BLaER1 (cell line): ENCODE results near the gene MRS2.
"Not testable (repeated sequence)": the region's sequence is repeated elsewhere in the genome, so short reads cannot be mapped to it uniquely, and the experiment has no call there.

ENCODE experiments used
- H3K27ac ChIP-seq: shearing (Covaris generic); formaldehyde crosslinking; 2 replicates; pipeline ENCODE4 v1.8.1; 2022
- H3K27me3 ChIP-seq: shearing (Covaris generic); formaldehyde crosslinking; 2 replicates; pipeline ENCODE4 v1.8.1; 2022
- H3K36me3 ChIP-seq: shearing (Covaris generic); formaldehyde crosslinking; 2 replicates; pipeline ENCODE4 v1.8.1; 2022
- H3K4me1 ChIP-seq: shearing (Covaris generic); formaldehyde crosslinking; 2 replicates; pipeline ENCODE4 v1.8.1; 2022
- H3K4me2 ChIP-seq: shearing (Covaris generic); formaldehyde crosslinking; 2 replicates; pipeline ENCODE4 v1.8.1; 2022
- H3K4me3 ChIP-seq: shearing (Covaris generic); formaldehyde crosslinking; 2 replicates; pipeline ENCODE4 v1.8.1; 2022
- H3K9ac ChIP-seq: shearing (Covaris generic); formaldehyde crosslinking; 2 replicates; pipeline ENCODE4 v1.8.1; 2022
- H3K9me3 ChIP-seq: shearing (Covaris generic); formaldehyde crosslinking; 2 replicates; pipeline ENCODE4 v1.8.1; 2022
- H4K20me1 ChIP-seq: shearing (Covaris generic); formaldehyde crosslinking; 2 replicates; pipeline ENCODE4 v1.8.1; 2022
- Cebpa-rat ChIP-seq: shearing (Covaris generic); IDR thresholded peaks from 2 replicates; pipeline ENCODE4 v1.8.1; 2022

MRS2 gene

GRCh38 chr6:24374612-24375011 lies 28.1 kb upstream of the MRS2 start:
- H3K9me3 ChIP-seq: no peaks in the 10 kb centered on the region
- H4K20me1 ChIP-seq: no peaks in the 10 kb centered on the region
- H3K4me2 ChIP-seq: no peak overlapping the region
- no peak overlapping the region for H3K27ac ChIP-seq
- H3K9ac ChIP-seq: no peak overlapping the region
- no peaks in the 10 kb centered on the region for H3K4me1 ChIP-seq
- TF ChIP-seq Cebpa-rat: no peak
- H3K36me3 ChIP-seq: no peaks in the 10 kb centered on the region
- H3K27me3 ChIP-seq: no peaks in the 10 kb centered on the region
- no peak overlapping the region for H3K4me3 ChIP-seq

GRCh38 chr6:24376871-24377270 lies 25.9 kb upstream of the MRS2 start:
- TF ChIP-seq Cebpa-rat: no peak
- H3K27me3 ChIP-seq: no peaks in the 10 kb centered on the region
- H3K4me3 ChIP-seq: no peak overlapping the region
- H4K20me1 ChIP-seq: no peaks in the 10 kb centered on the region
- no peak overlapping the region for H3K9ac ChIP-seq
- no peaks in the 10 kb centered on the region for H3K9me3 ChIP-seq
- H3K4me2 ChIP-seq: no peak overlapping the region
- H3K4me1 ChIP-seq: peaks cover 4% of the 10 kb centered on the region; the same call in 1 of the 2 replicates
- no peaks in the 10 kb centered on the region for H3K36me3 ChIP-seq
- H3K27ac ChIP-seq: no peak overlapping the region

- H3K9me3 ChIP-seq: no peaks in the 10 kb centered on the region
- no peaks in the 10 kb centered on the region for H3K36me3 ChIP-seq
- H3K27me3 ChIP-seq: no peaks in the 10 kb centered on the region
- TF ChIP-seq Cebpa-rat: no peak
- H3K4me2 ChIP-seq: no peak overlapping the region
- no peak overlapping the region for H3K9ac ChIP-seq
- H3K27ac ChIP-seq: no peak overlapping the region
- no peaks in the 10 kb centered on the region for H4K20me1 ChIP-seq
- peaks cover 6% of the 10 kb centered on the region; the same call in 1 of the 2 replicates for H3K4me1 ChIP-seq
- H3K4me3 ChIP-seq: no peak overlapping the region
Observed at GRCh38 chr6:24378473-24379097, 24.2 kb upstream of the MRS2 start.

- Histone ChIP-seq H3K9ac (no peak overlapping the region), H3K4me3 (no peak overlapping the region), H3K36me3 (no peaks in the 10 kb centered on the region), H3K27me3 (no peaks in the 10 kb centered on the region), H3K9me3 (no peaks in the 10 kb centered on the region), H3K4me1 (peaks cover 6% of the 10 kb centered on the region; the same call in 1 of the 2 replicates), H3K27ac (no peak overlapping the region), H4K20me1 (no peaks in the 10 kb centered on the region), H3K4me2 (no peak overlapping the region)
- TF ChIP-seq Cebpa-rat: no peak
Observed at GRCh38 chr6:24381476-24382219, 21.1 kb upstream of the MRS2 start.

GRCh38 chr6:24382220-24382540 lies 20.6 kb upstream of the MRS2 start:
- Histone ChIP-seq H4K20me1 (no peaks in the 10 kb centered on the region), H3K4me3 (no peak overlapping the region), H3K9ac (no peak overlapping the region), H3K27ac (no peak overlapping the region), H3K4me2 (no peak overlapping the region), H3K4me1 (peaks cover 6% of the 10 kb centered on the region; the same call in 1 of the 2 replicates), H3K36me3 (no peaks in the 10 kb centered on the region), H3K9me3 (no peaks in the 10 kb centered on the region), H3K27me3 (no peaks in the 10 kb centered on the region)
- TF ChIP-seq Cebpa-rat: no peak

GRCh38 chr6:24382891-24383494 lies 19.7 kb upstream of the MRS2 start:
- not testable (repeated sequence) for H3K9me3 ChIP-seq, H3K27ac ChIP-seq, H3K27me3 ChIP-seq, H3K4me2 ChIP-seq, H4K20me1 ChIP-seq, H3K9ac ChIP-seq, H3K4me1 ChIP-seq, H3K4me3 ChIP-seq, H3K36me3 ChIP-seq

- H3K4me2 ChIP-seq, H3K4me3 ChIP-seq, H3K4me1 ChIP-seq, H3K9ac ChIP-seq, H3K36me3 ChIP-seq, H3K27ac ChIP-seq, H3K27me3 ChIP-seq, H4K20me1 ChIP-seq, H3K9me3 ChIP-seq: not testable (repeated sequence)
Observed at GRCh38 chr6:24384369-24385130, 18.2 kb upstream of the MRS2 start.

- H3K27ac ChIP-seq: no peak overlapping the region
- no peaks in the 10 kb centered on the region for H3K9me3 ChIP-seq
- peaks cover 6% of the 10 kb centered on the region; the same call in 1 of the 2 replicates for H3K4me1 ChIP-seq
- H4K20me1 ChIP-seq: no peaks in the 10 kb centered on the region
- H3K4me3 ChIP-seq: no peak overlapping the region
- no peaks in the 10 kb centered on the region for H3K27me3 ChIP-seq
- H3K9ac ChIP-seq: no peak overlapping the region
- no peak for TF ChIP-seq Cebpa-rat
- no peaks in the 10 kb centered on the region for H3K36me3 ChIP-seq
- no peak overlapping the region for H3K4me2 ChIP-seq
Observed at GRCh38 chr6:24385536-24386269, 17.0 kb upstream of the MRS2 start.

- H3K4me3 ChIP-seq: no peak overlapping the region
- no peak overlapping the region for H3K4me2 ChIP-seq
- no peak overlapping the region for H3K27ac ChIP-seq
- no peaks in the 10 kb centered on the region; the same call in 1 of the 2 replicates for H4K20me1 ChIP-seq
- H3K9ac ChIP-seq: no peak overlapping the region
- H3K36me3 ChIP-seq: no peaks in the 10 kb centered on the region
- peaks cover 1% of the 10 kb centered on the region; the same call in 1 of the 2 replicates for H3K27me3 ChIP-seq
- TF ChIP-seq Cebpa-rat: no peak
- peaks cover 16% of the 10 kb centered on the region for H3K4me1 ChIP-seq
- H3K9me3 ChIP-seq: no peaks in the 10 kb centered on the region
Observed at GRCh38 chr6:24387818-24388217, 14.9 kb upstream of the MRS2 start.
